MM.1S (cell line): Measurements from ENCODE around the gene DISC1.

Experiments used
- DNase-seq: peaks from one replicate; pipeline ENCODE4 v3.0.0-alpha.2; 2015
- H2AFZ ChIP-seq: fragments of 300-600 bp; sonication (generic); 2 replicates; pipeline ENCODE4 v1.6.0; 2016; ENCODE audit warnings: antibody characterized with exemption, low read length
- H3F3A ChIP-seq: fragments of 300-600 bp; sonication (generic); 2 replicates; pipeline ENCODE4 v1.6.1; 2016; ENCODE audit warnings: mild to moderate bottlenecking, antibody characterized with exemption, low read length, moderate library complexity, mixed read lengths; ENCODE audit not compliant: insufficient read depth
- H3K27ac ChIP-seq: fragments of 300-600 bp; sonication (generic); 2 replicates; pipeline ENCODE4 v1.5.1; 2016; ENCODE audit warnings: mild to moderate bottlenecking, low read length
- H3K27me3 ChIP-seq: fragments of 300-600 bp; sonication (generic); replicated peaks from 2 replicates; pipeline ENCODE4 v1.6.0; 2016; ENCODE audit warnings: low read length; ENCODE audit not compliant: insufficient read depth
- H3K36me3 ChIP-seq: fragments of 300-600 bp; sonication (generic); replicated peaks from 2 replicates; pipeline ENCODE4 v1.6.1; 2016; ENCODE audit warnings: mild to moderate bottlenecking, low read length, mixed read lengths; ENCODE audit not compliant: insufficient read depth
- H3K4me1 ChIP-seq: fragments of 300-600 bp; sonication (generic); 2 replicates; pipeline ENCODE4 v1.6.1; 2016; ENCODE audit warnings: low read length, mixed read lengths
- H3K4me2 ChIP-seq: fragments of 300-600 bp; sonication (generic); 2 replicates; pipeline ENCODE4 v1.6.0; 2016; ENCODE audit warnings: low read depth, low read length
- H3K4me3 ChIP-seq: fragments of 300-600 bp; sonication (generic); 2 replicates; pipeline ENCODE4 v1.5.1; 2016; ENCODE audit warnings: low read length, mixed read lengths
- H3K79me2 ChIP-seq: fragments of 300-600 bp; sonication (generic); 2 replicates; pipeline ENCODE4 v1.6.1; 2016; ENCODE audit warnings: mixed run types, low read length, mixed read lengths
- H3K9ac ChIP-seq: fragments of 300-600 bp; sonication (generic); 2 replicates; pipeline ENCODE4 v1.6.1; 2016; ENCODE audit warnings: low read length, mixed read lengths
- H3K9me2 ChIP-seq: fragments of 300-600 bp; sonication (generic); replicated peaks from 2 replicates; pipeline ENCODE4 v1.6.1; 2016; ENCODE audit warnings: mild to moderate bottlenecking, low read length, mixed read lengths; ENCODE audit not compliant: insufficient read depth
- H3K9me3 ChIP-seq: fragments of 300-600 bp; sonication (generic); replicated peaks from 2 replicates; pipeline ENCODE4 v1.6.1; 2016; ENCODE audit warnings: mild to moderate bottlenecking, low read length, mixed read lengths; ENCODE audit not compliant: insufficient read depth
- H4K20me1 ChIP-seq: fragments of 300-600 bp; sonication (generic); 2 replicates; pipeline ENCODE4 v1.6.1; 2016; ENCODE audit warnings: mild to moderate bottlenecking, low read length, moderate library complexity, mixed read lengths; ENCODE audit not compliant: insufficient read depth
- CTCF ChIP-seq: fragments of 300-600 bp; sonication (generic); IDR thresholded peaks from 2 replicates; pipeline ENCODE4 v1.5.1; 2016; ENCODE audit warnings: antibody characterized with exemption, low read length, mixed read lengths
- EZH2 ChIP-seq: fragments of 300-600 bp; sonication (generic); optimal IDR thresholded peaks from 2 replicates; pipeline ENCODE3; 2017; ENCODE audit warnings: low read depth, mild to moderate bottlenecking, antibody characterized with exemption, low read length, mixed read lengths
- EZH2phosphoT487 ChIP-seq: fragments of 300-600 bp; sonication (generic); IDR thresholded peaks from 2 replicates; pipeline ENCODE4 v1.6.1; 2018; ENCODE audit warnings: antibody characterized with exemption, low read length

The DISC1 gene

GRCh38 chr1:231931146-231931545, 304.6 kb downstream of the DISC1 start:
- Histone ChIP-seq H3K4me2 (no peak overlapping the region), H3K36me3 (no peaks in the 10 kb centered on the region), H2AFZ (no peak overlapping the region), H3K4me1 (no peaks in the 10 kb centered on the region), H3K9ac (no peak overlapping the region), H3K79me2 (no peaks in the 10 kb centered on the region), H3K4me3 (no peak overlapping the region), H4K20me1 (no peaks in the 10 kb centered on the region), H3F3A (no peaks in the 10 kb centered on the region), H3K27me3 (no peaks in the 10 kb centered on the region), H3K9me3 (no peaks in the 10 kb centered on the region; the same call in 1 of the 2 replicates), H3K27ac (no peak overlapping the region), H3K9me2 (no peaks in the 10 kb centered on the region)
- TF ChIP-seq EZH2 (no peak), CTCF (no peak), EZH2phosphoT487 (no peak)
- no peak for DNase-seq

GRCh38 chr1:231931846-231932454, 305.4 kb downstream of the DISC1 start:
- Histone ChIP-seq H3K36me3 (no peaks in the 10 kb centered on the region), H3K4me2 (no peak overlapping the region), H3F3A (no peaks in the 10 kb centered on the region), H3K79me2 (no peaks in the 10 kb centered on the region), H3K27me3 (no peaks in the 10 kb centered on the region), H3K4me1 (no peaks in the 10 kb centered on the region), H2AFZ (no peak overlapping the region), H3K4me3 (no peak overlapping the region), H3K27ac (no peak overlapping the region), H3K9me2 (no peaks in the 10 kb centered on the region), H4K20me1 (no peaks in the 10 kb centered on the region), H3K9ac (no peak overlapping the region), H3K9me3 (no peaks in the 10 kb centered on the region; the same call in 1 of the 2 replicates)
- peak; percentile 76 for DNase-seq
- TF ChIP-seq CTCF (peak; percentile 90), EZH2phosphoT487 (no peak), EZH2 (no peak)

GRCh38 chr1:231933711-231934626, 307.4 kb downstream of the DISC1 start:
- no peaks in the 10 kb centered on the region for H3F3A ChIP-seq
- no peaks in the 10 kb centered on the region for H4K20me1 ChIP-seq
- no peak overlapping the region for H3K4me2 ChIP-seq
- no peak overlapping the region for H2AFZ ChIP-seq
- no peaks in the 10 kb centered on the region for H3K27me3 ChIP-seq
- H3K9ac ChIP-seq, result no peak overlapping the region
- no peak for TF ChIP-seq EZH2
- TF ChIP-seq CTCF, result no peak
- no peak for TF ChIP-seq EZH2phosphoT487
- no peaks in the 10 kb centered on the region; the same call in 1 of the 2 replicates for H3K9me3 ChIP-seq
- H3K4me1 ChIP-seq, result no peaks in the 10 kb centered on the region
- H3K27ac ChIP-seq, result no peak overlapping the region
- H3K36me3 ChIP-seq, result no peaks in the 10 kb centered on the region
- H3K4me3 ChIP-seq, result no peak overlapping the region
- no peaks in the 10 kb centered on the region for H3K79me2 ChIP-seq
- DNase-seq, result no peak
- H3K9me2 ChIP-seq, result no peaks in the 10 kb centered on the region
